Peyer's patch (tissue), 4 donors: ENCODE data around the gene ARHGEF40.

Source experiments
- POLR2A ChIP-seq, 2 donors: fragments of 450-650 bp; IDR thresholded peaks; one replicate each; pipeline ENCODE4 v1.5.1; 2017; ENCODE audit warnings: antibody characterized with exemption in 2 of 2, mild to moderate bottlenecking in 2 of 2, moderate library complexity in 2 of 2
- TF ChIP-seq, protein P1 (sequence below), 6 experiments: fragments of 450-650 bp in 4 of 6; fragments of 200-600 bp in 2 of 6; sonication (generic) in 1 of 6; IDR thresholded peaks; one replicate each; pipeline ENCODE4 v1.5.1; 2017 to 2019; ENCODE audit warnings: antibody characterized with exemption in 6 of 6, mild to moderate bottlenecking in 3 of 6, moderate library complexity in 1 of 6

DNA sequence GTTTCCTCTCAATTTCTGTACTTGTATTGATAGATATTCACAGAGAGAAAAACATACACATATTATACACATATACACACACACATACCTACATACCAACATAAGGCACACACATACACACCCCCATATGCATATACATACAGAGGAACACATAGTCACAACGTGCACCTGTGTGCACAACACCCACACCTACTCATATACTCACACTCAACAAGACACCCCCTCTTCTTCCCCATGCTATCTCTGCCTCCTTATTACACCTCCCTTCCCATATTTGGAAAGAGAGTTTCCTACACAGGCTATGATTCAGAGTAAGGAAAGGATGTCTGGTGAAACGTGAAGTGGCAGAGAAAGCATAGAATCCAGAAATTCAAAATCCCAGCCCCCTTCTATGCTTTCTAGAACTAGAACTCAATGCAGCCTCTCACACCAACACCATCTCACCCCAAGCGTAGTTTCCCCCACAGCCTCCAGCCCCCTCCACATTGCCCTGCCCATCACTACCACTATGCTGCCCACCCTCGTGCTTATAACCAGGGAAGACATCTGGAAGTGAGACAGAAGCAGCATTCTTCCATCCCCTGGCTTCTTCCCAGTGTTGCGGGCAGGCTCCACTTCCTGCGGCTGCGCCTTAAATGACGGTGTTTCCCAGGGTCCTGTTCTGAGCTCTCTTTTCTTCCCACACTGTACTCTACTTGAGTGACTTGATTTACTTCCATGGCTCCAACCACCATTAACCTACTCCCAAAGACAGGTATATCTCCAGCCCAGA, 10.1 kb upstream of the ARHGEF40 start:
- TF ChIP-seq, protein P1, sequence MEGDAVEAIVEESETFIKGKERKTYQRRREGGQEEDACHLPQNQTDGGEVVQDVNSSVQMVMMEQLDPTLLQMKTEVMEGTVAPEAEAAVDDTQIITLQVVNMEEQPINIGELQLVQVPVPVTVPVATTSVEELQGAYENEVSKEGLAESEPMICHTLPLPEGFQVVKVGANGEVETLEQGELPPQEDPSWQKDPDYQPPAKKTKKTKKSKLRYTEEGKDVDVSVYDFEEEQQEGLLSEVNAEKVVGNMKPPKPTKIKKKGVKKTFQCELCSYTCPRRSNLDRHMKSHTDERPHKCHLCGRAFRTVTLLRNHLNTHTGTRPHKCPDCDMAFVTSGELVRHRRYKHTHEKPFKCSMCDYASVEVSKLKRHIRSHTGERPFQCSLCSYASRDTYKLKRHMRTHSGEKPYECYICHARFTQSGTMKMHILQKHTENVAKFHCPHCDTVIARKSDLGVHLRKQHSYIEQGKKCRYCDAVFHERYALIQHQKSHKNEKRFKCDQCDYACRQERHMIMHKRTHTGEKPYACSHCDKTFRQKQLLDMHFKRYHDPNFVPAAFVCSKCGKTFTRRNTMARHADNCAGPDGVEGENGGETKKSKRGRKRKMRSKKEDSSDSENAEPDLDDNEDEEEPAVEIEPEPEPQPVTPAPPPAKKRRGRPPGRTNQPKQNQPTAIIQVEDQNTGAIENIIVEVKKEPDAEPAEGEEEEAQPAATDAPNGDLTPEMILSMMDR (IDR thresholded peaks at IDR 0.05): no peak
- TF ChIP-seq POLR2A (IDR thresholded peaks at IDR 0.05): no peak
